ENCODE data around the gene CCSER2.
A peak's percentile ranks its signal among the peaks of the same experiment; 100 is the strongest.

CCSER2 gene

DNA sequence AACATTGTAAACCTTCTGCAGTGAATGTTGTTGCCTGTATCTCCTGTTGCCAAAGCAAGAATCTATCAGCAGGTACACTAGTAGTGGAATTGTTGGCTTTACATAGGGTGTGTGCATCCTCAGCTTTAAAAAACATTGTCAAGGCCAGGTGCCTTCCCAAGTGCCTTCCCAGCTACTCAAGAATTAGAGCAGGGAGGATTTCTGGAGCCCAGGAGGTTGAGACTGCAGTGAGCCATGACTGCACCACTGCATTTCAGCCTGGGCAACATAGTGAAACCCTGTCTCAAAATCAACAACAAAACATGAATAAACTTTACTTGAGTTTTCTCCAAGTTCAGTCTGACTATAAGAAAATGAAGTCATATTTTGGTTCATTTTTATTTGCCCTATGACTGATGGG, 217.3 kb downstream of the CCSER2 start:
- no peak for DNase-seq (ENCODE audit: low read depth)

DNA sequence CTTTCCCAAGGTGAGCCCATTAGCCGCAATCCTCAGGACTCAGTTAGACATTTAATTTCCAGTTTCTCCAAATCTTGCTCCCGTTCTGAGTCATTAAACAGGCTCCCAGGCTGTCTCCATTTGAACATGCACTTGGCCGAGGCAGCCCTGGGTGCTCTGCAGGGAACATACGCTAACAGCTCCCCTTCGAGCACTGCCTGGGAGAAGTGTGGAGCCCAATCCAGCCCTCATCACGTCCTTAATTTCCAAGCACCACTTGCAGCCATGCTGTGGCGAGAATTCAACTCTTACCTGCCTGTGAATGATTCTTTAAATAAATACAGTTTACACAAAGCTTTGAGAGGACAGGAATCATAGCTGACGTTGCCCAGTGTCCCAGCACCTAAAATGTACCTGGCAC, 218.2 kb downstream of the CCSER2 start:
- no peak overlapping the region for H3K4me3 ChIP-seq (ENCODE audit: low read depth, low read length)
- no peak for DNase-seq (ENCODE audit: low read depth)
- TF ChIP-seq MYC (IDR thresholded peaks at IDR 0.05; ENCODE audit: low read depth, low read length) (no peak), POLR2A (IDR thresholded peaks at IDR 0.05; ENCODE audit: extremely low read depth, insufficient read length) (no peak)
- TF ChIP-seq, protein P1, sequence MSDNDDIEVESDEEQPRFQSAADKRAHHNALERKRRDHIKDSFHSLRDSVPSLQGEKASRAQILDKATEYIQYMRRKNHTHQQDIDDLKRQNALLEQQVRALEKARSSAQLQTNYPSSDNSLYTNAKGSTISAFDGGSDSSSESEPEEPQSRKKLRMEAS (IDR thresholded peaks at IDR 0.05; ENCODE audit: low read depth, low read length) = no peak
- TF ChIP-seq, protein P2, sequence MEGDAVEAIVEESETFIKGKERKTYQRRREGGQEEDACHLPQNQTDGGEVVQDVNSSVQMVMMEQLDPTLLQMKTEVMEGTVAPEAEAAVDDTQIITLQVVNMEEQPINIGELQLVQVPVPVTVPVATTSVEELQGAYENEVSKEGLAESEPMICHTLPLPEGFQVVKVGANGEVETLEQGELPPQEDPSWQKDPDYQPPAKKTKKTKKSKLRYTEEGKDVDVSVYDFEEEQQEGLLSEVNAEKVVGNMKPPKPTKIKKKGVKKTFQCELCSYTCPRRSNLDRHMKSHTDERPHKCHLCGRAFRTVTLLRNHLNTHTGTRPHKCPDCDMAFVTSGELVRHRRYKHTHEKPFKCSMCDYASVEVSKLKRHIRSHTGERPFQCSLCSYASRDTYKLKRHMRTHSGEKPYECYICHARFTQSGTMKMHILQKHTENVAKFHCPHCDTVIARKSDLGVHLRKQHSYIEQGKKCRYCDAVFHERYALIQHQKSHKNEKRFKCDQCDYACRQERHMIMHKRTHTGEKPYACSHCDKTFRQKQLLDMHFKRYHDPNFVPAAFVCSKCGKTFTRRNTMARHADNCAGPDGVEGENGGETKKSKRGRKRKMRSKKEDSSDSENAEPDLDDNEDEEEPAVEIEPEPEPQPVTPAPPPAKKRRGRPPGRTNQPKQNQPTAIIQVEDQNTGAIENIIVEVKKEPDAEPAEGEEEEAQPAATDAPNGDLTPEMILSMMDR (IDR thresholded peaks at IDR 0.05; ENCODE audit: low read depth, low read length) = no peak

More for the DNA sequence above, 217.3 kb downstream of the CCSER2 start:
- TF ChIP-seq, protein P1 (IDR thresholded peaks at IDR 0.05; ENCODE audit: low read depth, low read length) = no peak
- no peak for TF ChIP-seq POLR2A (IDR thresholded peaks at IDR 0.05; ENCODE audit: extremely low read depth, insufficient read length)
- no peak for TF ChIP-seq MYC (IDR thresholded peaks at IDR 0.05; ENCODE audit: low read depth, low read length)
- TF ChIP-seq, protein P2 (IDR thresholded peaks at IDR 0.05; ENCODE audit: low read depth, low read length) = no peak
- H3K4me3 ChIP-seq (ENCODE audit: low read depth, low read length) = no peak overlapping the region

DNA sequence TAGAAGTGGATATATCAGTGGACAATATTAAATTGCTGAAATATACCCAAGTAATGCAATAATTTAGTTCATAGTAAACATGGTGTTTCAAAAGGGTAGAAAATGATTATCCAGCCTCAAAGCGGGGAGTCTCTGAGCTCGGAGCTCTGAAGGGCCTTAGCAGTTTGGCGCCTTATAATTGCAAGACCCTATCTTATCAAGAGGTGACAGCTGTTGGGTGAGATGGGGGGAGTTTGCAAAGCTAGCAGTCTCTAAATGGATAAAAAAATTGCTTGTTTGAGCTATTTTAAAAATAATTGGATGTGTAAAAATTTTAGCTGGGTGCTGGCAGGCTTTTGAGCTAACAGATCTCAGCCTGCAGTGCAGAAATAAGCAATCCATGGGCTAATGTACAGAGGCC, 219.2 kb downstream of the CCSER2 start:
- no peak overlapping the region for H3K4me3 ChIP-seq (ENCODE audit: low read depth, low read length)
- no peak for DNase-seq (ENCODE audit: low read depth)
- TF ChIP-seq POLR2A (IDR thresholded peaks at IDR 0.05; ENCODE audit: extremely low read depth, insufficient read length) (no peak), MYC (IDR thresholded peaks at IDR 0.05; ENCODE audit: low read depth, low read length) (no peak)
- TF ChIP-seq, protein P2 (IDR thresholded peaks at IDR 0.05; ENCODE audit: low read depth, low read length) = no peak
- TF ChIP-seq, protein P1 (IDR thresholded peaks at IDR 0.05; ENCODE audit: low read depth, low read length) = no peak

DNA sequence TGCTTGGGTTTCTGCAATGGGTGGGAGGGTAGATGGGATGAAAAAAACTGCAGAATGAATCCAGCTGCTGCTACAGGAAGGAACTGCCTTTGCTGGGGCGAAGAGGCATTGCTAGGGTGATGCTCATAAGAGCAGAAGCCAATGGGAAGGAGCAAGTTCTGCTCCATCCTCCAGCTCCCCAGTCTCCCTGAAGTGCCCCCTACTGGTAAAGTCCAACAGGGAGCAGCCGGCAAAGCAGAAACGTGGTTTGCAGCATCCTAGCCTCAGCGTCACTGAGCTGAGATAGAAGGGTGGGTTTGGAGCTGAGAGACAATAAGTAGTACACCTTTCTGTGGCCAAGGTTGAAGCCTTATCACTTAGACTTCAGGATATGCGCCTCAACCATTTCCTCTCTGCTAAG, 220.5 kb downstream of the CCSER2 start:
- TF ChIP-seq, protein P1 (IDR thresholded peaks at IDR 0.05; ENCODE audit: low read depth, low read length) = no peak
- no peak for TF ChIP-seq MYC (IDR thresholded peaks at IDR 0.05; ENCODE audit: low read depth, low read length)
- TF ChIP-seq, protein P2 (IDR thresholded peaks at IDR 0.05; ENCODE audit: low read depth, low read length) = peak; percentile 53
- no peak for TF ChIP-seq POLR2A (IDR thresholded peaks at IDR 0.05; ENCODE audit: extremely low read depth, insufficient read length)
- DNase-seq (ENCODE audit: low read depth) = peak; percentile 30
- no peak overlapping the region for H3K4me3 ChIP-seq (ENCODE audit: low read depth, low read length)

DNA sequence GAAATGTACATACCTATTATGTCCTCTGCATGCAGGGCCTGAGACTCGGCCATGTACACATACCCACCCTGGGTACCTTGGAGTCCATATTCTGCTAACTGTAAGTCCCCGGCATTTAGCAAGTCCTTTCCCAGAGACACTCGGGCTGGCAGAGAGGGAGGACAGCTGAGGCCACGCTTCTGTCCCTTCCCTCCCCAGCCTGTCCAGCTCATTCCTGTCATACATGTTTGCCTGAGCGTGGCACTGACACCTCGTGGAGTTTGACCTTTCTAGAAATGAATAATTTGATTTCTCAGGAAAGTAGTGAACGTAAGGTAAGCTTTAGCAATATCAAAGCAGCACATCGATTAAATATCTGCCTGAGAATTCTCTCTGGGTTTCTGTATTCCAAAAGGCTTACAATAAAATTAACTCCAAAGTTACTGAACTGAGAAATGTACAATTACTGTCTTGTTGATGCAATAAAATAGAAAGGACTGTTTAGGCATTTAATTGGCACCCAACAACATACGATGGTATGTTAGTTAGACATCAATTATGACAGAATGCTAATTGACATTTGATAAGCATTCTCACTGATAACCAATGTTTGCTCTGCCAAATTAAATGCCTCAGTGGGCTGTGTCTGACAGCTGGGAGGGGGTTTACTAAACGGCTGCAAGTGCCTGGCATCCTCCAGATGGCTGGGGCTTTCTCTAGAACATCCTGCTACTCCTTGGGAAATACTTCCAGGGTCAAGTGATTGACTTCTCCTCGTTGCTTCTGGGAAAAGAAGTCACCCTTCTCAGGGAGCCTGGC, 221.2 kb downstream of the CCSER2 start:
- DNase-seq (ENCODE audit: low read depth) = no peak
- H3K4me3 ChIP-seq (ENCODE audit: low read depth, low read length) = no peak overlapping the region
- TF ChIP-seq, protein P2 (IDR thresholded peaks at IDR 0.05; ENCODE audit: low read depth, low read length) = no peak
- TF ChIP-seq POLR2A (IDR thresholded peaks at IDR 0.05; ENCODE audit: extremely low read depth, insufficient read length) (no peak), MYC (IDR thresholded peaks at IDR 0.05; ENCODE audit: low read depth, low read length) (no peak)

All from NB4 (cell line).